ENCODE data around the gene IL22RA2.

Gene IL22RA2

DNA sequence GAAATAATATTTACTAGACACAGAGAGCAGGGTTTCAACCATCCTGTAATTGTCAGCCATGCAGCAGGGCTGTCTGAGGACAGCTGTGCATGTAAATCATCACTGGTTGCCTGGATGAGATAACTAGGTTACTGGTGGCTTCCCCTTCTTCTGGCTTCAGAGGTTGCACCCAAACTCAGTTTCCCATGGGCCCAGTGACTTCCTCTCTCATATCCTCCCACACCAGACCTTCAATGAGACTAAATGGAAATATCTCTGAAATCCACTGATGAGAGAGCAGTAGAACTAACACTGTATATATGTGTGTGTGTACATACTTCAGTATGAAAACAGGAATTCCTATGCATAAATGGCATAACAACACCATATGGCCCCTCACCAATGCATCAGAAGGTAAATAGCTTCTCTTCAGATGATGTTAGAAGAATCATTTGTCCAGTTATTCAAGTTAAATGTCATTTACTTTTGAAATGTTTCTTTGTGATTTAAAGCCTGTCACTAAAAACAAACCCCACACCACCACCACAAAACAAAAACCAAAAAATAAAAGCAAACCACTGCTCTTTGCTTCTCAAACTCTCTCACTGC lies 77.7 kb downstream of the IL22RA2 start:
- H3K9me3 Mint-ChIP-seq: no peaks in the 10 kb centered on the region
- H3K27ac Mint-ChIP-seq: peak overlapping the region; percentile 54
- H3K4me3 Mint-ChIP-seq: peak overlapping the region; percentile 46
- H3K4me1 Mint-ChIP-seq: peaks cover 38% of the 10 kb centered on the region
- peak; percentile 84 for ATAC-seq (ENCODE audit: low read depth)
- DNase-seq (ENCODE audit: low spot score in 2 of 2): peak in 1 of 2 donors; percentile 53
- H3K36me3 Mint-ChIP-seq: no peaks in the 10 kb centered on the region
- H3K27me3 Mint-ChIP-seq: no peaks in the 10 kb centered on the region

DNA sequence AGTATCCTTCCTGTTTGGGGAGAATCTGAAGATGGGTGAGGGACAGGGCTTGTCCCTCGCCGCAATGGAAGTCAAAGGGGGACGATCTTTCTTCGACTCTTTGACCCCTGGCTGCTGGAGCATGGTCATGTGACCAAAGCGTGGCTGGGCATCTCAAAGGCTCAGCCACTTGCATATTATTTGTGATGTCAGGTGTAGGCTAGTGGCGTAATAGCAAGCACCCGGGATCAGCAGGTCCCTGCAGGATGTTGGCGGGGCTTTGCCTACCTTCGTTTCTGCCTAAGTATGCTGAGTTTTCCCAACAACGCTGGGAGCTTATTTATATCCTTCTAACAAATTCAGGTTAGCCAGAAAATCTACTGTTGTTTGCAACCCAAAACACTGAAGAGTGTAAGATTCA lies 78.4 kb downstream of the IL22RA2 start:
- peaks cover 38% of the 10 kb centered on the region for H3K4me1 Mint-ChIP-seq
- H3K27me3 Mint-ChIP-seq: no peaks in the 10 kb centered on the region
- peak overlapping the region; percentile 21 for H3K4me3 Mint-ChIP-seq
- no peaks in the 10 kb centered on the region for H3K9me3 Mint-ChIP-seq
- H3K27ac Mint-ChIP-seq: peak overlapping the region; percentile 43
- no peak for DNase-seq (ENCODE audit: low spot score in 2 of 2)
- ATAC-seq (ENCODE audit: low read depth): no peak
- H3K36me3 Mint-ChIP-seq: no peaks in the 10 kb centered on the region

DNA sequence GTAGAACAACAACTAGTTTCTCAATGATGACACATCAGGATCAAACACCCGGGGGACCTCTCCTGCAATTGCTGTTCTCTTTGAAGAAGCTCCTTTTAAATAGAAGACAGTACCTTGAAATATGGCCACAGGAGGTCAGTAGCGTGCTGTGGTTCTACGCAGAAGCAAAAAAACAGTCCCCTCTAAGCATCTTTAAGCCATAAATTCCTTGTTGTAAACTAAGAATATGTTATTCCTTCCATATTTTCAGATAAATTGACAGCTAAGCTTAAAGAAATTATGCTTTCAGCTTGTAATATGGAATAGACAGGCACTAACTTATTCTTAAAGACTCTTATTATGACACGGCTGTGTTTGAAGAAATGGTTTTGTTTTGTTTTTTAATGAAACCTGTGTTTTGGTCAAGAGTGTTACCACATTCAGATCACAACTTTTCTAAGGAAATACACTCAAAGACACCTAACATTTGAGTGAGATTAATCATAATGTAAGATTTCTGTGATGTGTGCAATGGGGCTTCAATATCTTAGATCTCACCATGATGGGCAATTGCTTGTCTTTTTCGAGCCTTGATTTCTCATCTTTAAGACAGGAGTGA lies 78.9 kb downstream of the IL22RA2 start:
- no peaks in the 10 kb centered on the region for H3K9me3 Mint-ChIP-seq
- H3K27me3 Mint-ChIP-seq: no peaks in the 10 kb centered on the region
- DNase-seq (ENCODE audit: low spot score in 2 of 2) (peak; percentile 50 to 68), ATAC-seq (ENCODE audit: low read depth) (peak; percentile 35)
- H3K27ac Mint-ChIP-seq: peak overlapping the region; percentile 43
- peak overlapping the region; percentile 21 for H3K4me3 Mint-ChIP-seq
- H3K36me3 Mint-ChIP-seq: no peaks in the 10 kb centered on the region
- H3K4me1 Mint-ChIP-seq: peaks cover 34% of the 10 kb centered on the region
